ENCODE results near the gene MAPK8IP2.
"Not testable (repeated sequence)": the region's sequence is repeated elsewhere in the genome, so short reads cannot be mapped to it uniquely, and the experiment has no call there.

The MAPK8IP2 gene

GRCh38 chr22:50600967-50601668, 525 bp downstream of the MAPK8IP2 start:
- DNase-seq, result no peak

- no peak for DNase-seq
Observed at GRCh38 chr22:50601669-50602337, 1.2 kb downstream of the MAPK8IP2 start.

GRCh38 chr22:50602338-50602700, 1.7 kb downstream of the MAPK8IP2 start:
- DNase-seq, result no peak

GRCh38 chr22:50603511-50604255, 3.1 kb downstream of the MAPK8IP2 start:
- DNase-seq, result no peak

- DNase-seq, result no peak
Observed at GRCh38 chr22:50604256-50605001, 3.8 kb downstream of the MAPK8IP2 start.

GRCh38 chr22:50605002-50605612, 4.5 kb downstream of the MAPK8IP2 start:
- DNase-seq, result no peak

GRCh38 chr22:50605613-50606074, 5.1 kb downstream of the MAPK8IP2 start:
- DNase-seq, result no peak

GRCh38 chr22:50606165-50606945, 5.8 kb downstream of the MAPK8IP2 start:
- DNase-seq, result no peak

GRCh38 chr22:50606946-50607658, 6.5 kb downstream of the MAPK8IP2 start:
- DNase-seq, result no peak

GRCh38 chr22:50607659-50608020, 7.0 kb downstream of the MAPK8IP2 start:
- no peak for DNase-seq

- DNase-seq, result not testable (repeated sequence)
Observed at GRCh38 chr22:50608058-50608840, 7.7 kb downstream of the MAPK8IP2 start.

- no peak for DNase-seq
Observed at GRCh38 chr22:50608996-50609395, 8.4 kb downstream of the MAPK8IP2 start.

GRCh38 chr22:50609599-50609998, 9.0 kb downstream of the MAPK8IP2 start:
- DNase-seq, result no peak

- DNase-seq, result no peak
Observed at GRCh38 chr22:50610041-50610451, 9.5 kb downstream of the MAPK8IP2 start.

- no peak for DNase-seq
Observed at GRCh38 chr22:50610581-50610980, 10.0 kb downstream of the MAPK8IP2 start.

GRCh38 chr22:50611341-50612060, 10.9 kb downstream of the MAPK8IP2 start:
- no peak for DNase-seq

GRCh38 chr22:50612168-50612527, 11.6 kb downstream of the MAPK8IP2 start:
- DNase-seq, result no peak

- no peak for DNase-seq
Observed at GRCh38 chr22:50612528-50613221, 12.1 kb downstream of the MAPK8IP2 start.
